CD1c-positive myeloid dendritic cell (primary cell): Measurements from ENCODE around the gene BOD1L1.

ENCODE experiments used
- DNase-seq: peaks from one replicate; pipeline ENCODE4 v3.0.0-alpha.2; 2016; ENCODE audit errors: extremely low spot score

Gene BOD1L1

DNA sequence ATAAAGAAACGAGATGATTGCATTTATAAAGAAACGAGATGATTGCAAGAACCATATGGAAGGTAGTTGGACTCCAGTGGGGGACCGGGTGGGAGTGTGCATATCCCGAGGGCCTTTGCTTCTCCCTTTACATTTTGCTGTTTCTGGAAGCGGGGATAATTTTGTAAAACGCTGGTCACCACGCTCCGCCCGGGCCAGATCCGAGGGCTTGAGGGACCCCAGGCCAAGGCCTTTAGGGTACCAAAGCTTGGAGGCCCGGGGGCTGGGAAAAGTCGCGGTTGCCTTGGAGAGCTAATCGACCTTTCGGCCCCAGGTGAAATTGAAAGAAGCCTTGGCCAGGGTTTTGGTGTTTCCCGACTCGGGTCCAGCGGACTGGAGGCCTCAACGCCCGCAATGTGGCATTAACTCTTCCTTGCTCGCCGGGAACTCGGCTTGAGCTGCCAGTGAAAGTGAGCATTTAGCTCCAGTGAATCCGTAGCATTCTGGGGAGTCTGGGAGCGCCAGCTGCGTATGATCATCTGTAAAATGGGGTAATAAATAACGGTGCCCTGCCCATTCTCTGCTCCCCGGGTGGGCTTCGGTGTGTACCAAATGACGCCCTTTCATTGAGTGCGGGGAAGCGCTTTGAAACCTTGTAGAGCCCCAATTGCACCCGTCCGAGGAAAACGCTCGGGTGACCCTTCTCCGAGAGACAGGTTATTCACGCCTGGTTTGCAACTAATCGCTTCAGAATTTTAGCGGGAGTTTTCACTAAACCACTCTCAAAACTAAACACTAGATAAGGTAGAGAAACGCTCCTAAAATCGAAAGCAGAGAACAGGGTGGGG lies 87.7 kb downstream of the BOD1L1 start:
- no peak for DNase-seq

DNA sequence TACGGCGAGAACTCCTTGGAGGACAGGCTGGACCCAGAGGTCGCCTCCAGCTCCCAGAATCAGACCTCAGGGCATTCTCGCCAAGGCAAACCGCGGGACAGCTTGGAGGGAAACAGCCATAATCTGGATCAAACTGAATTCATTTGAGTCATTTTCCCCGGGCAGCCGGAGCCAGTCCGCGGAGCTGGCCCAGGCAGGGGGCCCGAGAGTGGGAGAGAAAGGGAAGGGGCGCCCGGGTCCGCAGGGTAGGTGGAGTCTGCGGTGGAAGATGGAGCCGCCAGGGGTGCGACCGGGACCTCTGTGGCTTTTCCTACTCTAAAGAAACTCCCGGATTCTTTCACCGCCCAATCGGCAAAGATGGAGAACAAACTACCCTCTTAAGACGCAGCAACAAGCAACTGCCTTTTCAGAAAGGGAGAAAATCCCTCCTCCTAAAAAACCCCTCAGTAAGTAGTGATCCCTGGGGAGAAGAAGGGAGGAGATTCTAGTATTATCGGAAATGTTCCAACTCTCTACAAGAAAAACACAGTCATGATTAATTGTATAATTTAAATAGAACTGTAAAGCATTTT lies 88.4 kb downstream of the BOD1L1 start:
- DNase-seq: no peak

DNA sequence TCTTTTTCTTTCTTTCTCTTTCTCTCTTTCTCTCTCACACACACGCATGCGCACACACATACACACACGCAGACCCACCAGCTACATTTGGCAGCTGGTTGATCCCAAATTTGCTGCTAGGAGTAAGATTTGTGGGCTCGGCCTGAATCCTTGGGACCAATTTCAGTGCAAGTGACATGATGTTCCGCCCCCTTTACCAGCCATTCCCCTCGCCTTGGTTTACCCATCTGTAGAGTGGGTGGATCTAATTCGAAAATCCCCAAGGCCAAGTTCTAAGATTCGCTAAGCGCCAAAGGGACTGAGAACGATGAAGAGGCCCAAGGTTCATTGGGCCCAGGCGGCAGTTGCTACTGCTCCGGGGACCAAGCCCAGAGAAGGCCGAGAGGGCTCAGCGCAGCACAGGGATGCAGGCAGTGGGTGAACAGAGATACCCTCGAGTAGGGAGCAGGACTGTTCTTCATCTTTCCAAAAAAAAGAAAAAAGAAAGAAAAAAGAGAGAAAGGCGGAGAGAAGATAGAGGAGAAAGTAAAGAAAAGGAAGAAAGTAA lies 89.0 kb downstream of the BOD1L1 start:
- no peak for DNase-seq

DNA sequence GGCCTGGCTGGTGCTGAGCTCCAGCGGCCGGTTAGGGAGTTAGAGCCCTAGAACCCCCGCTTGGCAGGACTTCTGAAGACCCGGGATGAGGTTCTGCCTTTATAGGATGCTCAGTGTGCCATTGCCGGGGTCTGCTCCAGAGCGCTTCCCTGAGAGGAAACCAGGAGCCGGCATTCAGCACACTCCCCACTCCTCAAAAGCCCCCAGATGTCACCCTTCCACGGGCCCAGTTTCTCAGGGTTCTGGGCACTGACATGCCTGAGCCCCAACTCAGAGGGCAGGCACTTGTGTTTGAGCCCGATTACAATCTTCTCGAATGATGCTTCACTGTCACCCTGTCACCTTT lies 89.7 kb downstream of the BOD1L1 start:
- no peak for DNase-seq

DNA sequence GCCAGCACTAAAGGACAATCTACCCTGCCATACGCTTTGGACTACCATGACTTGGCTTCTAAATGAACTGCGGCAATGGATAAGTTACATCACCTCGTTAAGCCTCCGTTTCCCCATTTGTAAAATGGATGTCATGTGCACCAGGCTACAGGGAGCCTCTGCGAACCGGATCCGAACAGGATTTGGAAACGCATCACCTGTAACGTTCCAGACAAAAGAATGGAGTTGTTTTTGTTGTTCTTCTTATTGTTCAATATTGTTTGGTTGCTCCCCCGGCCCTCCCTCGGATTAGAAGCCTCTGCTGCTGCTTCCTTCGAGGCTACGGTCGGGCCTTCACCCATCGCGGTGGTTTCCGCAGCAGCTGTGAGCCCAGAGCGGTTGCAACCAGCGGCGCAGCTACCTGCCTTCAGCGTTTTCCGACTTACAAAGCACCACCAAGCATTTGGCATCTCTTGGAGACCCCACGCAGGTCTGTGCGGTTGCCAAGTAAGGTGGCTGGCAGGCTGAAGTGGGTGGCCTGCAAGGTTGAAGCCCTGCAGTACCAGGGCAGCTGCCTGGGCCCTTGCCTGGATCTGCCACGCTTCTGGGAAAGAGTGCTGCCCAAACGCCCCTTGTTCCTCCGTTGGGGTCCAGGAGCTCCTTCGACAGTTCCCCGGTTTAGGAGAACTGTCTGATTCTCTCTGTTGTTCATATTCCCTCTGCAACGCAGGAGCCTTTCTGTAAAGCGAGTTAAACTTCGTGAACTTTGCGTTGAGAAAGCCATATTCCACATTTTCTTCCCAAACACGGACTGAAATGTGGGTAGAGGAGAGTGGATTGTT lies 90.3 kb downstream of the BOD1L1 start:
- DNase-seq: no peak

DNA sequence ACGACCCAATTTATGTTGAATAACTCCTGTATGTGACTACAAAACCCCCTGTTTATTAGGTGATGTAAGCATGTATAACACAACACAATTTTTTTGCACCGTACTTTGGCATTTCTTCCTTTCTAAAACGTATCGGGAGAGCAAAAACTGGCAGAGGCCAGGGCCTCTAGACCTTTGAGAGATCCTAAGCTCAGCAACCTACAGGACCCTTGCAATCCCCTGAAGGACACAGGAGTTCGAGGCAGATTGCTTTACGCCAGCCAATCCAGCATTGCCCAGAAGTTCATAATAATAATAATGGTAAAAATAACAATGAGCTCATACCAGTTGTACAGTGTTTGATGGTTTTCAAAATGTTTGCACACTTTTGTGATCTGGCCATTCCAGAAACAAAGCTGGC lies 90.9 kb downstream of the BOD1L1 start:
- no peak for DNase-seq

DNA sequence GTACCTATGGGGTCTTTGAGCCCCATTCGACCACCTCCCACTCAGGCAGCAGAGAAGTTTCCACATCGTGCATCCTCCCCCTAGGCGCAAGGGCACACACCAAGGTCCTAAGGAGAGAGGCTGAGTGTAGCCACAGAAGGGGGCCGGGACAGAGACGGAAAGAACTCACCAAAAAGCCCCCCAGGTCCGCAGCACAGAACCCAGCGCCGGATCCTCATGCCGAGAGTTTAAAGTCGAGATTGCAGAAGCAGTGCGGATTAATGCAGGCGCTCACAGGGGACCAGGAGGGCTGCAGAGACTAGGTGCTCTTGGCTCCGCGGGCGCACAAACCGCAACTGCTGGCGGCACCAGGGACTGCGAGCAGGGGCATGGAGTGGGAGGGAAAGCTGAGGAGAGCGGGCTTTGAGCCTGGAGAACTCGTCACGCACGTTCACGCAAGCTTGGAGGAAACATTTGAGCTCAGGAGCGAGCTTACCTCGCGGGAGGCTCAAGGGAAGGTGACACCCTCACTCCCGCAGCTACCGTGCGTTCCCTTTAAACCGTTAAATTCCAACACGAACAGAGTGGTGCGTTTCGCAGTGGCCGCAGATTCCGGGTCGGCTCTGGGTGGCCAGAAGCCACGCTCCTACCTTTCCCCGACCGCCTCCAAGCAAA lies 91.7 kb downstream of the BOD1L1 start:
- DNase-seq: no peak

DNA sequence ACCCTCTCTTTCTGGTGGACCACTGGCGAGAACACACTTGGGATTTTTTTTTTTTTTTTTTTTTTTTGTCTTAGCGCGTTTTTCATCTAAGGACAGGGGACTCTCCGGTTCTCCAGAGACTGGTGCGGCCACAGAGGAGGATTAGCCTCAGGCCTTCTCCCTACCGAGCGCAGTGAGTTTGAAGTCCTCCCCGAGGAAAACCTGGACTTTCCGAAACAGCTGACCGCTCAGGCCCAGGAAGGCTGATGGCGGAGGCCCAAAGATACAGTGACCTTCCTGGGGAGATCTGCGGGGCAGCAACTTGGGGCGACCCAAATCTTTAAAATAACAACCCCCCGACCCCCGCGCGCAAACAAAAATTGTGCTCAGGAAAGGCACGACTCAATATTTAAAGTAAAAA lies 92.4 kb downstream of the BOD1L1 start:
- no peak for DNase-seq

DNA sequence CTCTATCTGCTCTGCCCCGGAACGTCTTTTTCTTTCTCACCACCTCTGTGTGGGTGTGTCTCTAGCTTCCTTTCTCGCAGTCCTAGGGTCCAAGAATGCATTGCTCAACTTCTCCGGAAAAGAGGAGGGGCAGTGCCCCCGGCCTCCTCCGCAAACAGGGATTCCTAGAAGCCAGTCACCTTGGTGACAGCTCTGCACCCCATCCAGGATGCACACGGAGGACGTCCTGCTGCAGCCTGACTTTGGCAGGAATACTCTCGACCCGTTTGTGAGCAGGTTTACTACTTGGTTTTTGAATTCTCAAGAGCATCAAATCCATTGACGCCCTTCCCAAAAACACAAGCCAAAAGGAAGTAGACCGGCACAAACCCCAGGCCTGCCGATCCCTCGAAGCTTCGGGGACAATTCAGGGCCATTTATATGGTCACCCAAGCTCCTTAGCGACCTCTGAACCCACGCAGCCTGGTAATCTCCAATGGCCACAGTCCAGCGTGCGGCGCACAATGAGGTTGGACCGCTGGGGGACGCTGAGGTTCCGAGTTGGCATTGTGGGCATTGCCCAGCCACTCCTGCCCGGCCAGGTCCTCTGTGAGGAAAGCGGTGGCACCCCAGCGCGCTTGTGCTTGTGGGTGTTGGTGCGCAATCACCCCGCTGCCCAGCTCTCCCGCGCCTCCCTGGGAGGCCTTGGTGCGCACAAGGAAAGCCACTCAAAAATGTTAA lies 93.0 kb downstream of the BOD1L1 start:
- DNase-seq: no peak

DNA sequence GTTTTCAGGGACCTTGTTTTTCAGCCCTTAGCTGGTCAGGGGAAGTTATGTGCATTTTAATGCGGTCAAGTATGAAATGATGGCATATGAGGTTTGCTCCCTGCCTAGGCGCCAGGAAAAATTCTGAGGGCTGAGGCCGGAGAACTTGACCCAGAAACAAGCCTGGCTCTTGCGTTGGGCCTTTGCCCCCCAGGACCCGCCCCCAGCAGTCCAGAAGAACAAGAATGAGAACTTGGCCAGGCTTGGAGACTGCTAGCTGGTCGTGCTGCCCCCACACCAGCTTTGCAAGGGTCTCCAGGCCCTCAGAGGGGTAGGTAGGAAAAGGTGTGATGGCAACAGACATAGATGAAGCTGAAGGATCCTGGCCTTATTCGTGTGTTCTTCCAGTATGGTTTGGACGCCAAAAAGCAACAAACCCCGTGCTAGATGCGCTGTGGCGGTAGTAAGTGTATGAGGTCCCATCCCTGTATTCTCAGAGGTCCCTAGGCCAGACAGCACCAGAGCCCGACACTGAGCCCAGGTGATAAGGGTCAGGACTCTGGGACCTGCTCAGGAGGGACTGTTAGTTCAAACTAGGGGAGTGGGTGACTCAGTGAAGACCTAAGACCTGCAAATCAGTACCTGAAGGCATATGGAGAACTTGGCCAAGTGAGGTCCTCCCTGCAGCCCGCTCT lies 93.7 kb downstream of the BOD1L1 start:
- DNase-seq: no peak

DNA sequence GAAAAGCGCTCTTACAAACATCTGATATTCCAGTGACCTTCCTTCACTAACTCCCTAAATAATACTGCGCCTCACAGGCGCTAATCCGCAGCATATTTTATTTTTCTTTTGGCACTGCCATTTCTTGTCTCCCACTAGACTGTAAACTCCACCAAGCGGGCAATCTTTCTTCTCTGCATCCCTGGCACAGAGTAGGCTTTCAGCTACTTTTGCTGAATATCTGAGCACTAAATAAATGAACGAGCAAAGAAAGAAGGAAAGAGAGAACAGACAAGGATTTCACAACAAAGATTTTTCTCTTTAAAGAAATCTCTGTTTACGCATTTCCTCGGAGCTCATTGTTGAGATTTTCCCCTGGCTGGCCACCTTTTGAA lies 95.9 kb downstream of the BOD1L1 start:
- no peak for DNase-seq

DNA sequence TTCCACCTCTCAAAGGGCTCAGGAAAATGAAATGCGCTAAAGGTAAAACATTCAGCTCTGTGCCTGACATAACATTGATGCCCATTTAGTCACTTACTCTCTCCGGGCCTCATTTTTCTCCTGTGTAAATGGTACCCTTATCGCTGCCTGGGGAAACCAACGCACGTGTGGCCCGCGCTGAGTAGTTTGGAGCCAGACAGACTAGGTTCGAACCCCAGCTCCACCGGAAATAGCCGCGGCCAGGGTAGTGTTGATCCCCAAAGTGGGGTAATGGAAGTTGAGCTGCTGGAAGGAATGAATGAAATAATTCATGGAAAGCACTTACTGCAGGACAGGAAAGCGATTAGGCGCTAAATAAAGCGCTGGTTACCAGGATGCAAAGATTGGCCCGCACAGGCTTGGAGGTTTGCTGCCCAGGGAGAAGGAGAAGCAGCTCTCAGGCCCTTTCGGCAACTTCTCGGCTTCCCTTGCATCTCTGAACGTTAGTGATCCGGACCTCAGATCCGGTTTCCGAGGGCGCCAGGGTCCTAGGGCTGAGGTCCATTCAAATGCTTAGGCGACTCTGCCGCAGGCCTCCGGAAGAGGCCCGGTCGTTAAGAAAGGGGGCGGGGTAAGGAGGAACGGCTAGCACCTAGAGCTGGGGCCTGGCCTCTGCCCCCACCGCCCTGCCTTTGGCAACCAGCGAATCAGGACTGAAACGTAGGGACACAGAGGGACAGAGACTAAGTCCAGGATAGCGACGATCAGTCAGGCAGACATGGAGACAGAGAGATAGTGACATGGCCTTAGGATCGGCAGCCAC lies 96.5 kb downstream of the BOD1L1 start:
- DNase-seq: no peak

DNA sequence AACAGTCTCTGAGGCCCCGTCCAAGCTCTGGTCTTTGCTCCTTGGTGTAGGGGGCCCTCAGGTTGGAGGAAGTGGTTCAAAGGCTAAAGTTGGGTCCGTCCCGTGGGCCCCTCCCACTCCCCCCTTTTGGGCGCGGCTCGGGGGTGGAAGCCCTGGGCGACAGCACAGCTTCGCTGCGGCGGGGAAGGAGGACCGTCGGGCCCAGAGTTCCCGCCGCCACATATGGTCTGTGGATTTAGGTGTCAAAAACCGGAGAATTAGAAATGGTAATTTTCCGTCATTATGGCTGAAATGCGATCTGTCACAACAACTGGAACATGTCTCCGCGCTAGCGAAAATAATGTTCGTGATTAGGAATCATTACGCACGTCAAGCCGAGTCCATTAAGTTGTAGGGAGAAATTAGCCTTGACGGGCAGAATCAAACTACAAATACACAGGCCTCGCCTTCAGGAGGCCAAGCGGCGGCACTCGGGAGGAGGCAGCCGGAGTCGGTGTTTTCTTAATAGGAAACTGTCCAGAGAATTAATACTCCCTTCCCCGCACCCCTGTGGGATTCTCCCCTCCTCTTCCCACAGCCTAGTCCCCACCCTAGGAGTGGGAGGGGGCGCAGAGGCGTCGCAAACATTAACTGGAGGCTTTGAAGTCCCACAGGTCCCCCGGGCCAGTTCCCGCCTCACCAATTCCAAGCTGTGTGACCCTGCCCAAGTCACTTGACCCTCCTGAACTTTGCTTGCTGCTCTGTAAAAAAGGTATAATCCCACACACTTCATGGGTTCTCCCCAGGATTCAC lies 98.2 kb downstream of the BOD1L1 start:
- DNase-seq: no peak

DNA sequence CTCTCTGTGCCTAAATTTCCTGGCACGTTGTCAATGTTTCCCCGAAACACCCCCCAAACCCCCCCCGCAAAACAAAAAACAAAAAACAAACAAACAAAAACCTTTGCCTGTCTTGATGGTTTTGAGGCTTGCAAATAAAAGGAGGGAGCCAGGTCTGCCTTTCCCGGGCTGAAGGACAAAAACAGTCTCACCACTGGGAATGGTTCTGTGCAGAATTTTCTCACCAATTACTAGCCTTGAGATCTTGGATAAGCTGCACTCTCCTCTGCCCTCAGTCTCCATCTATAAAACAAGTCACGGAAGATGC lies 98.8 kb downstream of the BOD1L1 start:
- no peak for DNase-seq

DNA sequence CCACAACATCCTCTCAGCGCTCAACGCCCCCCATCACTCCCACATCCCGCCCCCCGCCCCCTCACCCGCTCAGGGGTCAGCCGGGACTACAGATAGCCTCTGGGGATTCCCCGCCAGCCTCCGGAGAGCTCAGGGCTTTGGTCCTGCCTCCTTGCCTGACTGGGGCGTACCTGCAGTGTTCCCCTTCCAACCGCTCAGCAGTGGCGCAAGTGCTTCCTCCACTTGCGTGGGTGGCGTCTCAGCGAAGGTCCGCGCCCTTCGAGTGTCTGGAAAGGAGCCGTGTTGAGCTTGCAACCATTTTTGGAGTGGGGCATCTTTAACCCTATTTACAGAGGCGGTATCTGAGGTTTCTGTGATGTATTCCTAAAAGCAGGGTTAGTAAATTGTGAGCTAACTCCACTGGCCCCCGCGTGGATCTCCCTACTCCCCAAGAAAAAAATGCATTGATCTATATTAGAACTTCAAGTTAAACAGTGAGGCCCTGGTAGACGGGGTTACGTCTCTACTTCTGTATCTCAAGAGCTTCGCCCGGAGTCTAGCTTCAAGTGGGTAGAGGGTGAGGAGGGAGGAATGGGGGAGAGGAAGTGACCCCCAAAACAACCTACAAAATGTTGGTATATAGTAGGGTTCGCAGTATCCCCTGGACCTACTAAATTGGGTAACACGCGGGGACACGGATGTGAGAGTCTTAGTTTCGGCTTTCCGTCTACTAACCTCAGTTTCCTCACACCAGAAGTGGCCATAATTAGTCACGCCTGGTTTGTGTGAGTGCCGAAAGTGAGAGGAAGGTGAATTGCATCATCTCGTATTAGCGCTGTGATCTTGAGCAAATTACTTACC lies 99.3 kb downstream of the BOD1L1 start:
- peak; percentile 53 for DNase-seq

DNA sequence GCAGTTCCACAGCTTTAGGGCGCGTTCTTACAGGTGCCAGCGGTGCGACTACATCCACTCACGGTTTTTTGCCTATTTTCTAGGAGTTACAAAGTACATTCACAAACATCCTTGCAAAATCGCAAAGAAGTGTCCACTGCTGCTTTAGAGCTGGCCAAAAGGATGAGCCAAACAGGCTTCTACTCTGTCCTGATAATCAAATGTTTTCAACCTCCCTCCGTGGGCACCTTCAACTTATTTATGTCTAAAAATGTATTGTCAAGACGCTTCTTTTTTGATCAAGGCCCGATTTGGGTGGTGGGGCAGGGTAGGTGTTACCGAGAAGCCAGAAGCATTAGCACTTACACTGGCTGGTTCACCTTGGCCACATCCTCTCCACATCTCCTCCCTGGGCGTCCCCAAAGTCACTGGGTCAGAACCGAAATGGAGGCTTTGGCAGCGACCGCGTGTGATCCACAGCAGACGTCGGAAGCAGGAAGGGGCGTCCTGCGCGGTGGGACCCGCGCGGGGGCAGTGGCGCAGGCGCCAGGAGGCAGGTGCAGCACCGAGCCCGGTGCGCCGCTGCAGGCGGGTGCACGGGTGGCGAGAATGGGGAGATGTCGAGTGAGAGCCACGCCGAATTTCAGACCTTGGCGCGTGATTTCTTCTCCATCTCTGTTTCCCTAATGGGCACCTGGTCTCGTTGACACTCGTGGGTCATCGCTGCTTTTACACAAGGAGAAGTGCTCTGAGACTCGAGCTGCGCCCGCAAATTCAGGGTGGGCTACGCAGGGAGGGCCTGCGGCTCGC lies 100.1 kb downstream of the BOD1L1 start:
- DNase-seq: no peak

DNA sequence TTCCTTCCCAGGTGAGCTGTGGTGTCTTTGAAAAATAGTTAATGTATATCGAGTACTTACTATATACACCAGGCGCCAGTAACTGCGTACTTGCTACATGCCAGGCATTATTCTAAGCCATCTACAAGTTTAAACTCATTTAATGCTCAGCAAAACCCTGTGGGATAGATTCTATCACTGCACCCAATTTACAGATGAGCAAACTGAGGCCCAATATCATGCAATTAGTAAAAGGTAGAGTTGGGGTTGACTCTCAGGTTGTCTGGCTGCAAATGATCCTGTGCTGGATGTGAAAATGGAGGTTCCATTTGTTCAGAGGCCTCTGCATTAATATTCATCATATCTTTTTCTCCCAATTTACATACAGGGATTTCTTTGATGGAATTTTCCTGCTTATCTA lies 100.9 kb downstream of the BOD1L1 start:
- no peak for DNase-seq
